Motor neuron (in vitro differentiated cells): Measurements from ENCODE around the gene DUSP2. TPM values are rescaled to one million over a fixed set of nuclear protein-coding genes. Genes with fewer than 3 reads are reported as not detected.

Experiments
- total RNA-seq, 8 experiments: library from RNA; unstranded; fragments of 300-600 nt; gene quantifications; 2 replicates each; pipeline versions ENCODE4 v1.2.3 to v1.2.4, GENCODE V29; 2022

Gene DUSP2
- total RNA-seq, 8 experiments from 2014 or later = 0.36 to 6.1 (median 1.1) TPM

Other genes with a start within 250 kb of the DUSP2 start
- 10 to 100 TPM in 7 of 8 experiments, 1 to 10 TPM in 1; 8.7 to 78.5 (median 39.5) TPM for gene ANKRD36C, start 153.6 kb downstream of the DUSP2 start, total RNA-seq
- 1 to 10 TPM in 1 of 8 experiments, under 1 TPM in 7; 0.05 to 3.2 (median 0.41) TPM for gene GPAT2, start 110.5 kb downstream of the DUSP2 start, total RNA-seq
- gene ADRA2B, start 28.9 kb downstream of the DUSP2 start, total RNA-seq = under 1 TPM in 7 of 8 experiments, not detected in 1; 0.09 to 0.81 (median 0.20) TPM
- gene ASTL, start 6.9 kb downstream of the DUSP2 start, total RNA-seq = under 1 TPM in 3 of 8 experiments, not detected in 5; 0.14 to 0.57 (median 0.29) TPM
- 100 to 1,000 TPM in 4 of 8 experiments, 10 to 100 TPM in 4; 54.5 to 134 (median 100) TPM for gene STARD7, start 63.4 kb upstream of the DUSP2 start, total RNA-seq
- gene TMEM127, start 120.6 kb upstream of the DUSP2 start, total RNA-seq = 10 to 100 TPM; 14.7 to 26.4 (median 19.7) TPM
- 10 to 100 TPM; 57.4 to 75.2 (median 64.6) TPM for gene CIAO1, start 120.8 kb upstream of the DUSP2 start, total RNA-seq
- 100 to 1,000 TPM in 4 of 8 experiments, 10 to 100 TPM in 4; 50.1 to 150 (median 97.9) TPM for gene SNRNP200, start 160.1 kb upstream of the DUSP2 start, total RNA-seq
- gene ITPRIPL1, start 179.9 kb upstream of the DUSP2 start, total RNA-seq = 1 to 10 TPM in 4 of 8 experiments, under 1 TPM in 4; 0.11 to 7.8 (median 1.2) TPM
- 10 to 100 TPM in 3 of 8 experiments, 1 to 10 TPM in 2, under 1 TPM in 3; 0.71 to 36.3 (median 1.5) TPM for gene NCAPH, start 190.3 kb upstream of the DUSP2 start, total RNA-seq